ENCODE data around the gene RAB9B. TPM values are rescaled to one million over a fixed set of nuclear protein-coding genes. Genes with fewer than 3 reads are reported as not detected.

The RAB9B gene
- polyA plus RNA-seq, 1 of the 3 experiments (the other 2 are of a cell fraction) = 0.64 TPM

DNA sequence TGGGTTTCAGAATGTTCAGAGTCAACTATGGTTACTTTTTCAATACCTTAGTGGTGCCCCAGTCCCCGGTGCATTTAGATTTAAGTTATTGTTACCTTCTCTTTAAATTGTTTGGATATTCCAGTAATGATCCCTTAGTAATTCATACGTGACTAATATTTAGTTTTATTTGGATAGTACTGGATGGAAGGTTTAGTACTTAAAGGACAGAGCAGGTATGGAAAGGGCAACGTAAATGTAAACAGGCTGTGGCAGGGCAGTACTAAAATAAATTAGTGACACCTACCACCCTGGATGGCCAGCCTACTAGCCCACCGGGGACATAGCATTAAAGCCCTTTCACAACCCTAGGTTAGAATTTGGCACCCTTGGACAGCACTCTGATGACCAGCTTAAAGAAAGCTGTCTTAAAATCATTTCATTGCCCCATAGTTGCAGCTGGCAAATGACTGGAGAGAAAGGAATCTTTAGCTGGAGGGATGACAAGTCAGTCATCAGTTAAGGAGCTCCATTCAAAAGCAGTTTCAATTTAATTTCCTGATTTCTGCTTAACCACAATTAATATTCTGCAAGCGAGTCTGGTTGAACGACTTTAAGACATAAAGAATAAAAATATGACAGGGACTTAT lies 39.0 kb downstream of the RAB9B start:
- peak overlapping the region; percentile 45 for H2AFZ ChIP-seq (ENCODE audit: low read depth)
- H3K9me2 ChIP-seq = no peaks in the 10 kb centered on the region
- H3K4me1 ChIP-seq (ENCODE audit: control insufficient read depth in 1 of 2, insufficient read depth in 2 of 2, low read depth in 1 of 2, low read length in 1 of 2) = peaks cover 0 to 4% of the 10 kb centered on the region in 2 experiments; a peak in 2 of 4 replicates
- H3K36me3 ChIP-seq (replicated peaks in 1 of 2; ENCODE audit: control insufficient read depth in 1 of 2, insufficient read depth in 2 of 2, low read length in 1 of 2) = no peaks in the 10 kb centered on the region
- no peaks in the 10 kb centered on the region for H3K27me3 ChIP-seq (ENCODE audit: insufficient read depth)
- no peaks in the 10 kb centered on the region for H4K20me1 ChIP-seq (ENCODE audit: insufficient read depth)
- no peaks in the 10 kb centered on the region for H3K9me3 ChIP-seq
- WGBS (ENCODE audit: low lambda C conversion rate) = 15% methylated on average over 6 of the region's 6 CpGs
- DNase-seq = no peak
- no peaks in the 10 kb centered on the region for H3K79me2 ChIP-seq (ENCODE audit: insufficient read depth)
- CTCF ChIA-PET = no interaction called here
- H3K27ac ChIP-seq (ENCODE audit: low read depth in 2 of 2, low read length in 1 of 2) = peak overlapping the region; percentile 28 to 70; a peak in 3 of 4 replicates
- no peak overlapping the region; the same call in 1 of the 2 replicates for H3K9ac ChIP-seq
- peak overlapping the region; percentile 56 for H3K4me2 ChIP-seq
- POLR2A ChIA-PET = no interaction called here
- H3F3A ChIP-seq (replicated peaks; ENCODE audit: insufficient read depth) = peaks cover 4% of the 10 kb centered on the region
- peak overlapping the region; percentile 17 to 49; a peak in 2 of 4 replicates for H3K4me3 ChIP-seq (ENCODE audit: low read depth in 2 of 2, low read length in 1 of 2)
- TF ChIP-seq TAF1 (IDR thresholded peaks at IDR 0.05; ENCODE audit: borderline replicate concordance, low read depth, low read length) = no peak
- peak in 1 of 2 experiments; percentile 32; a peak in 1 of 4 replicates for TF ChIP-seq EP300 (IDR thresholded peaks at IDR 0.05; ENCODE audit: borderline replicate concordance in 1 of 2, low read depth in 1 of 2, low read length in 1 of 2)
- no peak for TF ChIP-seq SIN3A (IDR thresholded peaks at IDR 0.05; ENCODE audit: borderline replicate concordance, low read depth, low read length)
- TF ChIP-seq TCF12 (IDR thresholded peaks at IDR 0.05) = peak; percentile 73
- TF ChIP-seq FOXM1 (IDR thresholded peaks at IDR 0.05; ENCODE audit: low read depth) = no peak
- TF ChIP-seq FOSL2 (IDR thresholded peaks at IDR 0.05; ENCODE audit: borderline replicate concordance, low read depth) = peak; percentile 82
- TF ChIP-seq SMC3 (IDR thresholded peaks at IDR 0.05; ENCODE audit: low read depth, low read length) = no peak
- no peak for TF ChIP-seq EZH2phosphoT487 (IDR thresholded peaks at IDR 0.05; ENCODE audit: borderline replicate concordance, low read depth)
- no peak for TF ChIP-seq YY1 (IDR thresholded peaks at IDR 0.05; ENCODE audit: low read depth)
- TF ChIP-seq RXRA (IDR thresholded peaks at IDR 0.05; ENCODE audit: borderline replicate concordance, low read depth) = no peak
- TF ChIP-seq, protein P1, sequence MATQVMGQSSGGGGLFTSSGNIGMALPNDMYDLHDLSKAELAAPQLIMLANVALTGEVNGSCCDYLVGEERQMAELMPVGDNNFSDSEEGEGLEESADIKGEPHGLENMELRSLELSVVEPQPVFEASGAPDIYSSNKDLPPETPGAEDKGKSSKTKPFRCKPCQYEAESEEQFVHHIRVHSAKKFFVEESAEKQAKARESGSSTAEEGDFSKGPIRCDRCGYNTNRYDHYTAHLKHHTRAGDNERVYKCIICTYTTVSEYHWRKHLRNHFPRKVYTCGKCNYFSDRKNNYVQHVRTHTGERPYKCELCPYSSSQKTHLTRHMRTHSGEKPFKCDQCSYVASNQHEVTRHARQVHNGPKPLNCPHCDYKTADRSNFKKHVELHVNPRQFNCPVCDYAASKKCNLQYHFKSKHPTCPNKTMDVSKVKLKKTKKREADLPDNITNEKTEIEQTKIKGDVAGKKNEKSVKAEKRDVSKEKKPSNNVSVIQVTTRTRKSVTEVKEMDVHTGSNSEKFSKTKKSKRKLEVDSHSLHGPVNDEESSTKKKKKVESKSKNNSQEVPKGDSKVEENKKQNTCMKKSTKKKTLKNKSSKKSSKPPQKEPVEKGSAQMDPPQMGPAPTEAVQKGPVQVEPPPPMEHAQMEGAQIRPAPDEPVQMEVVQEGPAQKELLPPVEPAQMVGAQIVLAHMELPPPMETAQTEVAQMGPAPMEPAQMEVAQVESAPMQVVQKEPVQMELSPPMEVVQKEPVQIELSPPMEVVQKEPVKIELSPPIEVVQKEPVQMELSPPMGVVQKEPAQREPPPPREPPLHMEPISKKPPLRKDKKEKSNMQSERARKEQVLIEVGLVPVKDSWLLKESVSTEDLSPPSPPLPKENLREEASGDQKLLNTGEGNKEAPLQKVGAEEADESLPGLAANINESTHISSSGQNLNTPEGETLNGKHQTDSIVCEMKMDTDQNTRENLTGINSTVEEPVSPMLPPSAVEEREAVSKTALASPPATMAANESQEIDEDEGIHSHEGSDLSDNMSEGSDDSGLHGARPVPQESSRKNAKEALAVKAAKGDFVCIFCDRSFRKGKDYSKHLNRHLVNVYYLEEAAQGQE (IDR thresholded peaks at IDR 0.05; ENCODE audit: low read depth, low read length) = peak; percentile 57; the same call in 1 of the 2 replicates
- TF ChIP-seq GATA2 (CRISPR knock-in tag; IDR thresholded peaks at IDR 0.05) = no peak
- TF ChIP-seq NFIC (IDR thresholded peaks at IDR 0.05; ENCODE audit: borderline replicate concordance) = peak; percentile 35; the same call in 1 of the 2 replicates
- TF ChIP-seq, protein P2, sequence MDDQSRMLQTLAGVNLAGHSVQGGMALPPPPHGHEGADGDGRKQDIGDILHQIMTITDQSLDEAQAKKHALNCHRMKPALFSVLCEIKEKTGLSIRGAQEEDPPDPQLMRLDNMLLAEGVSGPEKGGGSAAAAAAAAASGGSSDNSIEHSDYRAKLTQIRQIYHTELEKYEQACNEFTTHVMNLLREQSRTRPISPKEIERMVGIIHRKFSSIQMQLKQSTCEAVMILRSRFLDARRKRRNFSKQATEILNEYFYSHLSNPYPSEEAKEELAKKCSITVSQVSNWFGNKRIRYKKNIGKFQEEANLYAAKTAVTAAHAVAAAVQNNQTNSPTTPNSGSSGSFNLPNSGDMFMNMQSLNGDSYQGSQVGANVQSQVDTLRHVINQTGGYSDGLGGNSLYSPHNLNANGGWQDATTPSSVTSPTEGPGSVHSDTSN (IDR thresholded peaks at IDR 0.05) = peak; percentile 57
- TF ChIP-seq, protein P3, sequence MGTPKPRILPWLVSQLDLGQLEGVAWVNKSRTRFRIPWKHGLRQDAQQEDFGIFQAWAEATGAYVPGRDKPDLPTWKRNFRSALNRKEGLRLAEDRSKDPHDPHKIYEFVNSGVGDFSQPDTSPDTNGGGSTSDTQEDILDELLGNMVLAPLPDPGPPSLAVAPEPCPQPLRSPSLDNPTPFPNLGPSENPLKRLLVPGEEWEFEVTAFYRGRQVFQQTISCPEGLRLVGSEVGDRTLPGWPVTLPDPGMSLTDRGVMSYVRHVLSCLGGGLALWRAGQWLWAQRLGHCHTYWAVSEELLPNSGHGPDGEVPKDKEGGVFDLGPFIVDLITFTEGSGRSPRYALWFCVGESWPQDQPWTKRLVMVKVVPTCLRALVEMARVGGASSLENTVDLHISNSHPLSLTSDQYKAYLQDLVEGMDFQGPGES (IDR thresholded peaks at IDR 0.05; ENCODE audit: low read depth, low read length) = no peak
- TF ChIP-seq, protein P4, sequence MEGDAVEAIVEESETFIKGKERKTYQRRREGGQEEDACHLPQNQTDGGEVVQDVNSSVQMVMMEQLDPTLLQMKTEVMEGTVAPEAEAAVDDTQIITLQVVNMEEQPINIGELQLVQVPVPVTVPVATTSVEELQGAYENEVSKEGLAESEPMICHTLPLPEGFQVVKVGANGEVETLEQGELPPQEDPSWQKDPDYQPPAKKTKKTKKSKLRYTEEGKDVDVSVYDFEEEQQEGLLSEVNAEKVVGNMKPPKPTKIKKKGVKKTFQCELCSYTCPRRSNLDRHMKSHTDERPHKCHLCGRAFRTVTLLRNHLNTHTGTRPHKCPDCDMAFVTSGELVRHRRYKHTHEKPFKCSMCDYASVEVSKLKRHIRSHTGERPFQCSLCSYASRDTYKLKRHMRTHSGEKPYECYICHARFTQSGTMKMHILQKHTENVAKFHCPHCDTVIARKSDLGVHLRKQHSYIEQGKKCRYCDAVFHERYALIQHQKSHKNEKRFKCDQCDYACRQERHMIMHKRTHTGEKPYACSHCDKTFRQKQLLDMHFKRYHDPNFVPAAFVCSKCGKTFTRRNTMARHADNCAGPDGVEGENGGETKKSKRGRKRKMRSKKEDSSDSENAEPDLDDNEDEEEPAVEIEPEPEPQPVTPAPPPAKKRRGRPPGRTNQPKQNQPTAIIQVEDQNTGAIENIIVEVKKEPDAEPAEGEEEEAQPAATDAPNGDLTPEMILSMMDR (IDR thresholded peaks at IDR 0.05) = no peak
- TF ChIP-seq, protein P5, sequence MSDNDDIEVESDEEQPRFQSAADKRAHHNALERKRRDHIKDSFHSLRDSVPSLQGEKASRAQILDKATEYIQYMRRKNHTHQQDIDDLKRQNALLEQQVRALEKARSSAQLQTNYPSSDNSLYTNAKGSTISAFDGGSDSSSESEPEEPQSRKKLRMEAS (IDR thresholded peaks at IDR 0.05; ENCODE audit: low read depth) = no peak
- peak; percentile 77 for TF ChIP-seq JUND (IDR thresholded peaks at IDR 0.05)
- 0 out of 2 replicates have a peak, but pooled peaks have one; percentile 31 for TF ChIP-seq TEAD4 (IDR thresholded peaks at IDR 0.05; ENCODE audit: borderline replicate concordance, insufficient read depth)
- TF ChIP-seq POLR2AphosphoS5 (IDR thresholded peaks at IDR 0.05; ENCODE audit: low read depth, low read length) = peak; percentile 13; the same call in 1 of the 2 replicates
- no peak for TF ChIP-seq NRF1 (IDR thresholded peaks at IDR 0.05; ENCODE audit: low read depth, low read length)
